ENCODE measurements around the gene SIRPA. TPM values are rescaled to one million over a fixed set of nuclear protein-coding genes. Genes with fewer than 3 reads are reported as not detected.
A peak's percentile ranks its signal among the peaks of the same experiment; 100 is the strongest.

Gene SIRPA
- polyA plus RNA-seq, 6 donors from 2014 or later, result 0.24 to 0.44 (median 0.26) TPM; not detected in 2

- H3K27me3 Mint-ChIP-seq, result peaks cover 24 to 50% (median 34%) of the 10 kb centered on the region in 3 donors
- DNase-seq (peak; percentile 38), ATAC-seq (ENCODE audit: low read depth in 2 of 2) (peak; percentile 28 to 34)
- H3K36me3 Mint-ChIP-seq, result peaks cover 0 to 7% of the 10 kb centered on the region in 2 donors
- H3K27ac Mint-ChIP-seq, result peak overlapping the region in 1 of 6 donors; percentile 75
- H3K9me3 Mint-ChIP-seq, result no peaks in the 10 kb centered on the region
- H3K4me1 Mint-ChIP-seq, result peaks cover 46 to 50% (median 48%) of the 10 kb centered on the region in 3 donors
- H3K4me3 Mint-ChIP-seq, result peak overlapping the region in 6 of 8 donors; percentile 44 to 86 (median 72)
These were observed 696 bp upstream of the SIRPA start for GRCh38 chr20:1894471-1894950.

GRCh38 chr20:1895674-1896483 is 672 bp downstream of the SIRPA start:
- no peak for ATAC-seq (ENCODE audit: low read depth in 2 of 2)
- H3K4me3 Mint-ChIP-seq, result peak overlapping the region; percentile 68 to 89 (median 82)
- H3K9me3 Mint-ChIP-seq, result no peaks in the 10 kb centered on the region
- peak overlapping the region; percentile 24 to 88 (median 76) for H3K27ac Mint-ChIP-seq
- H3K36me3 Mint-ChIP-seq, result peaks cover 0 to 7% of the 10 kb centered on the region in 2 donors
- DNase-seq, result no peak
- peaks cover 49 to 55% (median 53%) of the 10 kb centered on the region in 3 donors for H3K4me1 Mint-ChIP-seq
- peaks cover 18 to 39% (median 31%) of the 10 kb centered on the region in 3 donors for H3K27me3 Mint-ChIP-seq

- H3K27ac Mint-ChIP-seq, result peak overlapping the region; percentile 25 to 97 (median 82)
- no peaks in the 10 kb centered on the region for H3K9me3 Mint-ChIP-seq
- H3K4me1 Mint-ChIP-seq, result peaks cover 49 to 62% (median 53%) of the 10 kb centered on the region in 3 donors
- H3K27me3 Mint-ChIP-seq, result peaks cover 18 to 31% (median 23%) of the 10 kb centered on the region in 3 donors
- no peak for DNase-seq
- peak overlapping the region; percentile 69 to 89 (median 82) for H3K4me3 Mint-ChIP-seq
- H3K36me3 Mint-ChIP-seq, result peaks cover 0 to 7% of the 10 kb centered on the region in 2 donors
- ATAC-seq (ENCODE audit: low read depth in 2 of 2), result no peak
These were observed 1.5 kb downstream of the SIRPA start for GRCh38 chr20:1896484-1897258.

- Mint-ChIP-seq H3K4me1 (peaks cover 49 to 59% (median 53%) of the 10 kb centered on the region in 3 donors), H3K36me3 (peaks cover 0 to 7% of the 10 kb centered on the region in 2 donors), H3K27ac (peak overlapping the region; percentile 60 to 97 (median 79)), H3K27me3 (peaks cover 10 to 22% (median 17%) of the 10 kb centered on the region in 3 donors), H3K9me3 (no peaks in the 10 kb centered on the region), H3K4me3 (peak overlapping the region; percentile 41 to 89 (median 74))
- ATAC-seq (ENCODE audit: low read depth in 2 of 2), result peak; percentile 2 to 3
- DNase-seq, result no peak
These were observed 2.3 kb downstream of the SIRPA start for GRCh38 chr20:1897541-1897940.

GRCh38 chr20:1897965-1898464 is 2.8 kb downstream of the SIRPA start:
- Mint-ChIP-seq H3K27me3 (peaks cover 5 to 18% (median 12%) of the 10 kb centered on the region in 3 donors), H3K9me3 (no peaks in the 10 kb centered on the region), H3K4me3 (peak overlapping the region; percentile 41 to 89 (median 74)), H3K36me3 (peaks cover 0 to 7% of the 10 kb centered on the region in 2 donors), H3K4me1 (peaks cover 49 to 59% (median 53%) of the 10 kb centered on the region in 3 donors), H3K27ac (peak overlapping the region; percentile 70 to 97 (median 90))
- DNase-seq (peak; percentile 76), ATAC-seq (ENCODE audit: low read depth in 2 of 2) (peak; percentile 85)

- Mint-ChIP-seq H3K4me3 (peak overlapping the region in 5 of 8 donors; percentile 39 to 89 (median 76)), H3K4me1 (peaks cover 46 to 56% (median 49%) of the 10 kb centered on the region in 3 donors), H3K36me3 (peaks cover 0 to 6% of the 10 kb centered on the region in 2 donors), H3K27ac (peak overlapping the region; percentile 39 to 97 (median 79)), H3K27me3 (peaks cover 4 to 11% (median 6%) of the 10 kb centered on the region in 3 donors), H3K9me3 (no peaks in the 10 kb centered on the region)
- no peak for ATAC-seq (ENCODE audit: low read depth in 2 of 2)
- DNase-seq, result no peak
These were observed 3.5 kb downstream of the SIRPA start for GRCh38 chr20:1898482-1899240.

- ATAC-seq (ENCODE audit: low read depth in 2 of 2) (no peak), DNase-seq (no peak)
- Mint-ChIP-seq H3K9me3 (no peaks in the 10 kb centered on the region), H3K4me1 (peaks cover 42 to 53% (median 44%) of the 10 kb centered on the region in 3 donors), H3K4me3 (no peak overlapping the region), H3K27me3 (peaks cover 0 to 6% (median 1%) of the 10 kb centered on the region in 3 donors), H3K27ac (peak overlapping the region in 2 of 6 donors; percentile 88), H3K36me3 (peaks cover 0 to under 1% of the 10 kb centered on the region in 2 donors)
These were observed 4.0 kb downstream of the SIRPA start for GRCh38 chr20:1899241-1899525.

GRCh38 chr20:1900321-1900801 is 5.2 kb downstream of the SIRPA start:
- peaks cover 37 to 53% (median 44%) of the 10 kb centered on the region in 3 donors for H3K4me1 Mint-ChIP-seq
- H3K36me3 Mint-ChIP-seq, result no peaks in the 10 kb centered on the region
- H3K27ac Mint-ChIP-seq, result peak overlapping the region in 2 of 6 donors; percentile 10 to 16
- peaks cover 0 to 6% (median 0%) of the 10 kb centered on the region in 3 donors for H3K27me3 Mint-ChIP-seq
- no peaks in the 10 kb centered on the region for H3K9me3 Mint-ChIP-seq
- ATAC-seq (ENCODE audit: low read depth in 2 of 2) (peak; percentile 17 to 34), DNase-seq (no peak)
- H3K4me3 Mint-ChIP-seq, result no peak overlapping the region

- Mint-ChIP-seq H3K4me3 (no peak overlapping the region), H3K27ac (peak overlapping the region in 2 of 6 donors; percentile 18 to 66), H3K4me1 (peaks cover 34 to 44% (median 39%) of the 10 kb centered on the region in 3 donors), H3K27me3 (no peaks in the 10 kb centered on the region), H3K9me3 (no peaks in the 10 kb centered on the region), H3K36me3 (no peaks in the 10 kb centered on the region)
- no peak for ATAC-seq (ENCODE audit: low read depth in 2 of 2)
- no peak for DNase-seq
These were observed 6.5 kb downstream of the SIRPA start for GRCh38 chr20:1901704-1902103.

GRCh38 chr20:1902188-1902587 is 7.0 kb downstream of the SIRPA start:
- DNase-seq (no peak), ATAC-seq (ENCODE audit: low read depth in 2 of 2) (no peak)
- Mint-ChIP-seq H3K27me3 (no peaks in the 10 kb centered on the region), H3K36me3 (no peaks in the 10 kb centered on the region), H3K4me3 (no peak overlapping the region), H3K27ac (peak overlapping the region in 1 of 6 donors; percentile 7), H3K9me3 (no peaks in the 10 kb centered on the region), H3K4me1 (peaks cover 29 to 39% (median 36%) of the 10 kb centered on the region in 3 donors)

- no peak for ATAC-seq (ENCODE audit: low read depth in 2 of 2)
- Mint-ChIP-seq H3K9me3 (no peaks in the 10 kb centered on the region), H3K27ac (peak overlapping the region in 1 of 6 donors; percentile 58), H3K27me3 (peaks cover 0 to 8% (median 0%) of the 10 kb centered on the region in 3 donors), H3K4me1 (peaks cover 17 to 27% (median 22%) of the 10 kb centered on the region in 3 donors), H3K4me3 (no peak overlapping the region), H3K36me3 (no peaks in the 10 kb centered on the region)
- no peak for DNase-seq
These were observed 8.9 kb downstream of the SIRPA start for GRCh38 chr20:1904135-1904534.

GRCh38 chr20:1905009-1905408 is 9.8 kb downstream of the SIRPA start:
- DNase-seq, result no peak
- H3K4me1 Mint-ChIP-seq, result peaks cover 10 to 23% (median 16%) of the 10 kb centered on the region in 3 donors
- no peak overlapping the region for H3K27ac Mint-ChIP-seq
- H3K9me3 Mint-ChIP-seq, result no peaks in the 10 kb centered on the region
- H3K36me3 Mint-ChIP-seq, result no peaks in the 10 kb centered on the region
- peaks cover 0 to 8% (median 0%) of the 10 kb centered on the region in 3 donors for H3K27me3 Mint-ChIP-seq
- no peak overlapping the region for H3K4me3 Mint-ChIP-seq
- ATAC-seq (ENCODE audit: low read depth in 2 of 2), result no peak
